Measurements from ENCODE around the gene MICAL3.

DNA sequence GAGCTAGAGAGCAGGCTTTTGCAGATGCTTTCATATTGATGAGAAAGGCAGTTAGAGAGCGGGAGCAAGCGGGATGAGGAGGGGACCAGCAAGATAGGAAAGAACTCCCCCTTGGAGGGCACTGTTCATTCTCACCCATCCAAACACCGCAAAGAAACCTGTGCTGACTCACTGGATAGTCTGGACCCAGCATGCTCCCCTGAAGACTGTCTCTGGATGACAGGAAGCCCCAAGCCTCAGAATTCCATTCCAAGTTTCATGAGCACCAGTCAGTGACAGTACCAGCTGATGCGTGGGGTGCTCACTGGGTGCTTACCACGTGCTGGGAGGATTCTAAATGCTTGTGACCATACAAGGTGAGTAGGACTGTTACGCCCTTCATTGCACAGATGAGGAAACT lies 34.2 kb downstream of the MICAL3 start:
- TF ChIP-seq, protein P1, sequence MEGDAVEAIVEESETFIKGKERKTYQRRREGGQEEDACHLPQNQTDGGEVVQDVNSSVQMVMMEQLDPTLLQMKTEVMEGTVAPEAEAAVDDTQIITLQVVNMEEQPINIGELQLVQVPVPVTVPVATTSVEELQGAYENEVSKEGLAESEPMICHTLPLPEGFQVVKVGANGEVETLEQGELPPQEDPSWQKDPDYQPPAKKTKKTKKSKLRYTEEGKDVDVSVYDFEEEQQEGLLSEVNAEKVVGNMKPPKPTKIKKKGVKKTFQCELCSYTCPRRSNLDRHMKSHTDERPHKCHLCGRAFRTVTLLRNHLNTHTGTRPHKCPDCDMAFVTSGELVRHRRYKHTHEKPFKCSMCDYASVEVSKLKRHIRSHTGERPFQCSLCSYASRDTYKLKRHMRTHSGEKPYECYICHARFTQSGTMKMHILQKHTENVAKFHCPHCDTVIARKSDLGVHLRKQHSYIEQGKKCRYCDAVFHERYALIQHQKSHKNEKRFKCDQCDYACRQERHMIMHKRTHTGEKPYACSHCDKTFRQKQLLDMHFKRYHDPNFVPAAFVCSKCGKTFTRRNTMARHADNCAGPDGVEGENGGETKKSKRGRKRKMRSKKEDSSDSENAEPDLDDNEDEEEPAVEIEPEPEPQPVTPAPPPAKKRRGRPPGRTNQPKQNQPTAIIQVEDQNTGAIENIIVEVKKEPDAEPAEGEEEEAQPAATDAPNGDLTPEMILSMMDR (IDR thresholded peaks at IDR 0.05) = no peak
- TF ChIP-seq POLR2A (IDR thresholded peaks at IDR 0.05) = no peak
